Activated T-cell treated with anti-CD3 and anti-CD28 coated beads for 48 hours (primary cell): Measurements from ENCODE around the gene CDC25B.
"Not testable (repeated sequence)": the region's sequence is repeated elsewhere in the genome, so short reads cannot be mapped to it uniquely, and the experiment has no call there.

Source experiments
- DNase-seq: peaks from one replicate; pipeline ENCODE4 v3.0.0-alpha.2; 2020; ENCODE audit warnings: low read depth

Gene CDC25B

DNA sequence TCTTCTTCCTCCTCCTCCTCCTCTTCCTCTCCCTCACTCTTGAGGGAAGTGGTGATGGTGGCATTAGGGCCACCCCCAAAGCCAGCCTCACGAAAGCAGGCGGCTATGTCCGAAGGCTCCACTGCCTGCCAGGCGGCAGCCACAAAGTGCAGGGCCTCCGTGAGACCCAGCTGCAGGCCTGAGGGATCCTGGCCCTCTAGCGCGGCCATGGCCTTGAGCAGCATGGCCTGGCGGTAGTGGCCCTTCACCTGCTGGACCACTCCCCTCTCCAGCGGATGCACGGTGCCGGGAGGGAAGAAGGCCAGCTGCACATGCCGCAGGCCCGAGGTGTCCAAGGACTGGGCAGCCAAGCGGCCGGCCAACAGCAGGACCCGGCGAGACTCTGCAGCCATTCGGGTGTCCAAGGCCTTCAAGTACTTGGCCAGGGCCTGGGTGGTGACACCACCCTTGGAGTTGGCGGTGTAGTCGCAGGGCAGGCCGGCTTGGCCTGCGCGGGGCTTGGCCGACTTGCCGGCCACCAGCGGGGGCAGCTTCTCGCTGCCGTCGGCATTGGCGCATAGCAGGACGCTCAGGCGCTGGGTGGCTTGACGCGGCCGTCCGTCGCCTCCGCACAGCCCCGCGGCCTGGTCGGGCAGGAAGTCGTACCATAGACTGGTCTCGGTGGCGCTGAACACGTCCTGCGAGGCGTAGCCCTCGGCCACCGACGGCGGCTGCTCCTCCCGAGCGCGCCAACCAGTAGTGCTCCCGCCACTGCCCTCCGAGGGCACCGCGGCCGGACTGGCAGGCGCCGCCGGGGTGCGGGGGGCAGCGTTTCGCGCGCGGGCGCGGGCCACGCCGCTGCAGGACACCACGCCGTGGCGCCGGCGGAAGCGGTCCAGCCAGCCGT lies 10.6 kb upstream of the CDC25B start:
- DNase-seq: no peak

DNA sequence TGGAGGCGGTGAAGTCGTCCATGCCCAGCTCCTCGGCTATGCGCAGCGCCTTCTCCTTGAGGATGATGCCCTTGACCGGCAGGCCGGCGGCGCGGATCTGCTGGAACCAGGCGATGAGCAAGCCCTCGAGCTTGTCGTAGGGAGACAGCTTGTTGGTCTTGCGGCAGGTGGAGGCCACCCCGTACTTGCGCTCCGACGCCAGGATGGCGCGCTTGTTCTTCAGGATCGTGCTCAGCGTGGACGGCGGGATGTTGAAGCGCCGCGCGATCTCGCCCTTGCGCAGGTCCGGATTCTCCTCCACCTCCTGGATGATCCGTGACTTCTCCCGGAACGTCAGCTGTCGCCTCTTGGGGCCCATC lies 10.0 kb upstream of the CDC25B start:
- no peak for DNase-seq

GRCh38 chr20:3786665-3787323 lies 9.3 kb upstream of the CDC25B start, which contains the start of gene CENPB:
CENPB (minus strand) TSS chr20:3786740; CDS start chr20:3786483, 257 bp downstream.
- DNase-seq: peak; percentile 95

- DNase-seq: no peak
Observed at GRCh38 chr20:3787324-3788014, 8.6 kb upstream of the CDC25B start.

- no peak for DNase-seq
Observed at GRCh38 chr20:3788685-3789155, 7.4 kb upstream of the CDC25B start.

DNA sequence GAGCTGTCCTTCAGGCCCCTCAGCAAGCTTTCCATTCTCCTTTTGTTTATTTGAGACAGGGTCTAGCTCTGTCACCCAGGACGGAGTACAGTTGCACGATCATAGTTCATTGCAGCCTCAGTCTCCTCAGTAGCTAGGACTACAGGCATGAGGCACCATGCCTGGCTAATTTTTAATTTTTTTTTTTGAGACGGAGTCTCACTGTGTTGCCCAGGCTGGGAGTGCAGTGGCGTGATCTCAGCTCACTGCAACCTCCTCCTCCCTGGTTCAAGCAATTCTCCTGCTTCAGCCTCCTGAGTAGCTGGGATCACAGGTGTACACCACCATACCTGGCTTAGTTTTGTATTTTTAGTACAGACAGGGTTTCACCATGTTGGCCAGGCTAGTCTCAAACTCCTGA lies 6.9 kb upstream of the CDC25B start:
- not testable (repeated sequence) for DNase-seq

DNA sequence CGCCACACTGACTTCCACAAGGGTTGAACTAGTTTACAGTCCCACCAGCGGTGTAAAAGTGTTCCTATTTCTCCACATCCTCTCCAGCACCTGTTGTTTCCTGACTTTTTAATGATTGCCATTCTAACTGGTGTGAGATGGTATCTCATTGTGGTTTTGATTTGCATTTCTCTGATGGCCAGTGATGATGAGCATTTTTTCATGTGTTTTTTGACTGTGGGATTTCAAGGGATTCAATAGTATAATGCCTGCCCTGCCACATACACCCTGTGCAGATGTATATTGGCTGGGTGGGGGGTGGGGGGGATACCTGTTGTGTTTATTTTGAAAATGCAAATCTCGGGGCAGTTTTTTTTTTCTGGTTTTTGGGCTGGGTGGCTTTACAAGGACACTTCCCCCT lies 1.9 kb upstream of the CDC25B start:
- DNase-seq: not testable (repeated sequence)

DNA sequence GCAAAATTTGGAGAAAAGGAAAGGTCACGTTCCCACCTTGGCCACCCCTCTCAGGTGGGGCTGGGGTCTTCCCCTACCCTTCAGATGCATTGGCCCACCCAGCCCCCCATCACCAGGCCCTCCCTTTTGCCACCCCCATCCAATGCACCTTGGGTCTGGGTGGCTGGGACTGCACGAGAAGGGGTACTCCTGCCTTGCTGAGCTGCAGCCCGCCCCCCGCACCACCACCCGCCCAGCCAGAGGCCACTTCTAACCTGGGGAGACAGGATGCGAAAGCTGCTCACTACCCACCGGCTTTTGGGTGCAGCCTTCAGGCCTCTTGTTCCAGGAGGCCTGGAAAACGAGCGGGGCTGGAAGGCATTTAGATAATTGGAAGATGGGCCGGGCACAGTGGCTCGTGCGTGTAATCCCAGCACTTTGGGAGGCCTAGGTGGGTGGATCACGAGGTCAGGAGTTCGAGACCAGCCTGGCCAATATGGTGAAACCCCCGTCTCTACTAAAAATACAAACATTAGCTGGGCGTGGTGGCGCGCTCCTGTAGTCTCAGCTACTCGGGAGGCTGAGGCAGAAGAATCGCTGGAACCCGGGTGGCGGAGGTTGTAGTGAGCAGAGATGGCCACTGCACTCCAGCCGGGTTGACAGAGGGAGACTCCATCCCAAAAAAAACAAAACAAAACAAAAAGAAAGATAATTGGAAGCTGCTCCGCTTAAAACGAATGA lies 1.2 kb upstream of the CDC25B start:
- DNase-seq: no peak

DNA sequence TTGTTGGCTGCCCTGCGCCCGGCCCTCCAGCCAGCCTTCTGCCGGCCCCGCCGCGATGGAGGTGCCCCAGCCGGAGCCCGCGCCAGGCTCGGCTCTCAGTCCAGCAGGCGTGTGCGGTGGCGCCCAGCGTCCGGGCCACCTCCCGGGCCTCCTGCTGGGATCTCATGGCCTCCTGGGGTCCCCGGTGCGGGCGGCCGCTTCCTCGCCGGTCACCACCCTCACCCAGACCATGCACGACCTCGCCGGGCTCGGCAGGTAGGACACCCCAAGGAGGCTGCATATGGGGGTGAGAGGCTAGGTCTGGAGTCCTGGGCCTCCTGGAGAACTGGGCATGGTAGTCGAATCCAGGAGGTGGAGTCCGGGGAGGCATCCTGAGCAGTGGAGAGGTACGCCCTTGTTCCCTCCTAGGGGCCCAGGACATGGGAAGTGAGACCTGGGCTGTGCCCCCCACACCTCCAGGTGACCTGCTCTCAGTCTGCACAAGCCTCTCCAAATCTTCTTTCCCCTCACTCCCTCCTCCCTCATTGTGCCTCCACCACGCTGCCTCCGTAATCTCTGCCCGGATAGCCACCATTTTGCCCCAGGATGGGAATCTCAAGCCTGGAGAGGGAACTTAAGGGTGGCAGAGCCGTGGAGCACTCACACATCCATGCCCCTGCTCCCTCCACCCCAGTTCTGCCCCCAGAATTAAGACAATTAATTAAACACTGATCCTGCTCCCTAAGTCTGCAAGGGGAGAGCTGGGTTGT lies 541 bp downstream of the CDC25B start:
- no peak for DNase-seq

DNA sequence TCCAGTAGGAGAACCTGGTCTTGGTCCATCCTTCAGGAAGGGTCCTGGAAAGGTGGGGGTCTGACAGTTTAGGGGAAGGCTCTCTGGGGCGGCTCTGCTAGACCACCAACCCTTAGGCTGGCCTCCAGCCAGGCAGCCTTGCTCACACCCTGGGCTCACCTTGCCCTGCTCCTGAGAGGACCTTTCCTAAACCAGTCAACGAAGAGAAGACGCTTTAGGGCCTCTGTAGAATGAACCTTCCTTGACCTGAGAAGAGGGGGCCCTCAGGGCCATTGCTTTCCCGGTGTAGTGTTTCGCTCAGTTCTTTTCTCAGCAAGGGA lies 1.1 kb downstream of the CDC25B start:
- no peak for DNase-seq

DNA sequence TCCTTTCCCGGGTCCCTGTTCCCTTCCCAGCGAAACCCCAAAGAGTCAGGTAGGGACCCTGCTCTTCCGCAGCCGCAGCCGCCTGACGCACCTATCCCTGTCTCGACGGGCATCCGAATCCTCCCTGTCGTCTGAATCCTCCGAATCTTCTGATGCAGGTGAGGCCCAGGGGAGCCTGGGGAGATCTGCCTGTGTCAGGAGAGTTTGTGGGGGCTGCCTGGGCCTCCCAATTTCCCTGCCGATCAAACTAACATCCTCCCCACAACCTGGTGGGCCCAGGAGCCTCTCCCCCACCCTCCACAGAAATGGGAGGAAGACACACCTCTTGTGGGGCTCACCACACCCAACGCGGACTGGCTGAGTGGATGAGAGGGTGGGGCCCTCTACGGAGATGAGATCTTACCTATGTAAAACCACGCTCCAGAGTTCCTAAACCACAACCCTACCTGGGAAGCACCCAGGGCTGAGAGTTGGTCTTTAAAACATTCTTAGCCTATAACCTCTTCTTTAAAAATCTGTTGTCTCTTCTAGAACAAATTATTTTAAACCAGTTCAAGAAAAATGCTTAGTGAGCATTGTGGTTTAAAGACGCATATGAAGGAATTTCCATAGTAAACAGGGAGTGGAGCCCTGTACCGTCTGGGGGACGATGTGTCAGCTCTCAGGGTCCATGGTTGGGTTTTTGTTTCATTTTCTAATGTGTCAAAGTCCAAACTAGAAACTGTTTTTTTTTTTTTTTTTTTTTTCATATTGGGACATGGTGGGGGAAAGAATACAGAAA lies 1.7 kb downstream of the CDC25B start:
- DNase-seq: no peak

- no peak for DNase-seq
Observed at GRCh38 chr20:3798373-3798768, 2.3 kb downstream of the CDC25B start.

DNA sequence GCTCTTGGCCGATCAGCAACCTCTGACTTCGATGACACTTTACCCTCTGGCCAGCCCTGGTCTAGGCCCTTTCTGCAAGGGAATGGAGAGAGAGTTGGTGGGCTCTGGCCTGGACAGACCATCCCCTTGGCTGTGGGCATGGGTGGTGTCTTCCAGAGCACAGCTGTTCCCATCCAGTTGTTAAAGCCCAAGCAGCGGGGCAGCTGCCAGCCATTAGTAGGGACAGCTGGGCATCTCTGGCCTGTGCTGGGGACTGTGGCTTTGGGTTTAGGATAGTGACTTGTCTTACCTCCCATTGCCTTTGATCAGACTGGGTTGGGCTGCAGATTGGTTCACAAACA lies 2.8 kb downstream of the CDC25B start:
- DNase-seq: no peak

- DNase-seq: no peak
Observed at GRCh38 chr20:3800256-3800877, 4.3 kb downstream of the CDC25B start.

DNA sequence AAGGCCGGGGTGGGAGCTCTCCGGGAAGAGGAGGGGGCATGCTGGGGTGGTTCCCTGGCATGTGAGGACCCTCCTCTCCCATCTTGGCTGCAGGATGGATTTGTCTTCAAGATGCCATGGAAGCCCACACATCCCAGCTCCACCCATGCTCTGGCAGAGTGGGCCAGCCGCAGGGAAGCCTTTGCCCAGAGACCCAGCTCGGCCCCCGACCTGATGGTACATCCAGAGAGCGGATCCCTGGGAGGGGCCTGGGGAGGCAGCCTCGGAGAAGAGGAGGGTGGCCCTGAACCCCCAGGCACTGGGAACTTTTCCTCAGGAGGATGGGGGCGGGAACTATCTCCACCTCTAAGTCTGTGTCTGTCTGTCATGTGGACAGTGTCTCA lies 4.8 kb downstream of the CDC25B start:
- no peak for DNase-seq

DNA sequence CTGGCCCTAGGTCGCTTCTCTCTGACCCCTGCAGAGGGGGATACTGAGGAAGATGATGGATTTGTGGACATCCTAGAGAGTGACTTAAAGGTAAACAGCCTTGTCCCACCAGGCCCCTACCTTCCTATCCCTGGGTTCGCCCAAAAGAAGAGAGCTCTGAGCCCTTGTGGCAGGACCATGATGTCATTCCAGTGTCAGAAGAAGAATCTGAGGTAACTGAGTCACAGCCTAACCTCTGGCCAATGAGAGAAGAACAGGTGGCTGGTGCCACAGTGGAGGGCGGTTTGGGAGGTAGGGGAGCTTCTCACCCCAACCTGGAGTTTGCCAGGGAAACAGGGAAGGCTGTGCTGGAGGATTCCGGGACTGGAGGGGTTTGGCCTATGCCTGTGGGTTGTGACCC lies 5.2 kb downstream of the CDC25B start:
- no peak for DNase-seq

- DNase-seq: no peak
Observed at GRCh38 chr20:3801846-3802245, 5.7 kb downstream of the CDC25B start.

DNA sequence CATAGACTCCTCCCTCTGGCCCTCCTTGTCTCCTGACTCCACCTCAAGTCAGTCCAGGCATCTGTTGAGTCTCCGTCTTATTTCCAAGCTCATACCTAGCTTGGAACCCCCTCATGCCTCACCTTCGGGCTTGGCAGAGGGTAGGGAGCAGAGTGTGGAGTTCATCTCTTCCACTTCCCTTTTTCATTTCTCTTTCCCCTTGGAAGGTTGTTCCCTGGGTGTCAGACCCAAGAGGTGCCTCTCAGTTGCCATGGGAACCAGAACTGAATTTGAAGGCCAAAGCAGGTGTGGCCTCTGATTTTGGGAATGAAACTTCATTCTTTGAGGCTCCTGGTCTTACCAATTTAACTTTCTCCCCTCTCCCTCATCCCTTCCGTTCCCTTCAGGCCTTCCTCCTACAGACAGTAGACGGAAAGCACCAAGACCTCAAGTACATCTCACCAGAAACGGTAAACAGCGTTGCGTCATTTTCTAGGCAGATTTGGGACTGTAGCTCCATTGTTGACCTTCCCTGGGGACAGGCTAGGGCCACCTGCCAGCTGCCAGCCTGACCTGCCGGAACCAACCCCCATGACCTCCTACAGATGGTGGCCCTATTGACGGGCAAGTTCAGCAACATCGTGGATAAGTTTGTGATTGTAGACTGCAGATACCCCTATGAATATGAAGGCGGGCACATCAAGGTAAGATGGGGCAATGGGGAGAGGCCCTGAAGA lies 6.6 kb downstream of the CDC25B start:
- no peak for DNase-seq

GRCh38 chr20:3803289-3803688 lies 7.2 kb downstream of the CDC25B start:
- DNase-seq: no peak

GRCh38 chr20:3803854-3804253 lies 7.7 kb downstream of the CDC25B start:
- DNase-seq: no peak
